Activated B cell treated with CpG ODN at 0.5 μM for 24 hours (primary cell): ENCODE measurements around the gene ZDHHC14. TPM values are rescaled to one million over a fixed set of nuclear protein-coding genes. Genes with fewer than 3 reads are reported as not detected.

Experiments
- ATAC-seq: fragments of 200-7000 bp; cut with Tn5 transposase; one replicate; pipeline ENCODE4 v1.10.0; 2021; ENCODE audit warnings: low read depth, mild to moderate bottlenecking, moderate library complexity
- CTCF ChIA-PET: fragments of 350-600 bp; sonication (Branson Sonifier 250); formaldehyde crosslinking; loops from one replicate; lab custom pipeline; 2021; ENCODE audit warnings: antibody characterized with exemption; lab: Charles Lee
- POLR2A ChIA-PET: fragments of 350-600 bp; sonication (Branson Sonifier 250); formaldehyde crosslinking; loops from one replicate; lab custom pipeline; 2021; ENCODE audit warnings: antibody characterized with exemption; lab: Charles Lee
- DNase-seq: peaks from one replicate; pipeline ENCODE4 v3.0.0; 2022
- H3K27ac Mint-ChIP-seq: one replicate; pipeline ENCODE4 v1.8.0; 2020; ENCODE audit warnings: mixed read lengths
- H3K27me3 Mint-ChIP-seq: one replicate; pipeline ENCODE4 v1.8.0; 2021; ENCODE audit warnings: mixed read lengths
- H3K36me3 Mint-ChIP-seq: one replicate; pipeline ENCODE4 v1.8.0; 2021; ENCODE audit warnings: low read depth, mixed read lengths
- H3K4me1 Mint-ChIP-seq: one replicate; pipeline ENCODE4 v1.8.0; 2021; ENCODE audit warnings: mixed read lengths
- H3K4me3 Mint-ChIP-seq: one replicate; pipeline ENCODE4 v1.8.0; 2020; ENCODE audit warnings: mild to moderate bottlenecking, mixed read lengths
- H3K9me3 Mint-ChIP-seq: one replicate; pipeline ENCODE4 v1.8.0; 2020; ENCODE audit warnings: mixed read lengths
- intact Hi-C: fragments of 100-400 bp; cut with micrococcal nuclease; formaldehyde crosslinking; loops from one replicate; pipeline ENCODE4 v1.15.1; 2024
- total RNA-seq: library from RNA; stranded (reverse); gene quantifications from 2 replicates; pipeline ENCODE4 v1.2.3, GENCODE V29; 2022
- TF ChIP-seq, protein P1 (sequence below): fragments of 200-600 bp; IDR thresholded peaks from one replicate; pipeline ENCODE4 v1.8.0; 2022; ENCODE audit warnings: antibody characterized with exemption, mild to moderate bottlenecking

Gene ZDHHC14
- total RNA-seq, 1 donor from 2014 or later, result 25.3 TPM

DNA sequence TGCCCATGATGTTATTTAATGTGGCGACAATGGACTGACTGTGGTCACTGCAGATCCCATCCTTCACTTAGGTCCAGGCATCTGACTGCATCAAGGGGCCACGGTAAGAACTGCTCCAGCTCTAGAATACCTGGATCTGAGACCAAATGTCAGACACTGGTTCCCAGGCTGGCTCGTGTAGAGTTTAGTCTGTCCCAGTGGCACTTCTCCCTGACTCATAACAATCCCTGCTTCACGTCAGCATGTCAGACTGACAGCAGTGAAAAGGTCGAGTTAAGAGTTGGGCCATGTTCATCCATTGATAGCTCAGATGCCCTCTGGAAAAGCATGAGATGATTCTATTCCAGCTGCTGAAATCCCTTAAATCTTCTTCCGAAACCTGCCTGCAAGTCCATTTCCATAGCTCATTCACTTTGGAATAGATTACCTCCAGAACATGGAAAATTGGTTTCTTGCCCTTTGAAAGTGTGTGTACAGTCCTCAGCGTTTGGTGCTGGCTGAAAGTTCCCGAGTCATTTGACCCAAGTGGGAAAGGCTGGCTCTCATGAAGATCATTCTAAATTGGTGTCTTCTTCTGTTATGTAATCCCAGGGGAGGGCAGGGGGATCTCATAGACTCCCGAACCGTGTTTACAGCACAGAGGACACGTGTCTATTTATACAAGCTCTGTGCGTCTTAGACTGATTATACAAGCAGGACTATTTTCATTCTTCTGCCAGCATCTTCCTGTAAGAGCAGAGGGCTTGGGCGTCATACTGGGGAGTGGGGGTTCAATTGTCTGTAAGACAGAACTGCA, 160.8 kb downstream of the ZDHHC14 start:
- ATAC-seq, result no peak
- DNase-seq, result no peak
- H3K36me3 Mint-ChIP-seq, result peaks cover 28% of the 10 kb centered on the region
- intact Hi-C loops, result no loop called here
- ChIA-PET CTCF (interaction anchor here (1.4 to 1.7 kb wide), 2 partner anchors 8 to 227 kb away, joined by 3 to 5 read pairs; no protein-coding TSS in a partner anchor), POLR2A (interaction anchor here (1.0 kb wide), 1 partner anchor 59 kb away, joined by 3 read pairs; no protein-coding TSS in a partner anchor)
- H3K9me3 Mint-ChIP-seq, result no peaks in the 10 kb centered on the region
- TF ChIP-seq, protein P1, sequence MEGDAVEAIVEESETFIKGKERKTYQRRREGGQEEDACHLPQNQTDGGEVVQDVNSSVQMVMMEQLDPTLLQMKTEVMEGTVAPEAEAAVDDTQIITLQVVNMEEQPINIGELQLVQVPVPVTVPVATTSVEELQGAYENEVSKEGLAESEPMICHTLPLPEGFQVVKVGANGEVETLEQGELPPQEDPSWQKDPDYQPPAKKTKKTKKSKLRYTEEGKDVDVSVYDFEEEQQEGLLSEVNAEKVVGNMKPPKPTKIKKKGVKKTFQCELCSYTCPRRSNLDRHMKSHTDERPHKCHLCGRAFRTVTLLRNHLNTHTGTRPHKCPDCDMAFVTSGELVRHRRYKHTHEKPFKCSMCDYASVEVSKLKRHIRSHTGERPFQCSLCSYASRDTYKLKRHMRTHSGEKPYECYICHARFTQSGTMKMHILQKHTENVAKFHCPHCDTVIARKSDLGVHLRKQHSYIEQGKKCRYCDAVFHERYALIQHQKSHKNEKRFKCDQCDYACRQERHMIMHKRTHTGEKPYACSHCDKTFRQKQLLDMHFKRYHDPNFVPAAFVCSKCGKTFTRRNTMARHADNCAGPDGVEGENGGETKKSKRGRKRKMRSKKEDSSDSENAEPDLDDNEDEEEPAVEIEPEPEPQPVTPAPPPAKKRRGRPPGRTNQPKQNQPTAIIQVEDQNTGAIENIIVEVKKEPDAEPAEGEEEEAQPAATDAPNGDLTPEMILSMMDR, result no peak
- H3K4me1 Mint-ChIP-seq, result peaks cover 57% of the 10 kb centered on the region
- no peak overlapping the region for H3K4me3 Mint-ChIP-seq
- no peaks in the 10 kb centered on the region for H3K27me3 Mint-ChIP-seq
- H3K27ac Mint-ChIP-seq, result peak overlapping the region; percentile 59

DNA sequence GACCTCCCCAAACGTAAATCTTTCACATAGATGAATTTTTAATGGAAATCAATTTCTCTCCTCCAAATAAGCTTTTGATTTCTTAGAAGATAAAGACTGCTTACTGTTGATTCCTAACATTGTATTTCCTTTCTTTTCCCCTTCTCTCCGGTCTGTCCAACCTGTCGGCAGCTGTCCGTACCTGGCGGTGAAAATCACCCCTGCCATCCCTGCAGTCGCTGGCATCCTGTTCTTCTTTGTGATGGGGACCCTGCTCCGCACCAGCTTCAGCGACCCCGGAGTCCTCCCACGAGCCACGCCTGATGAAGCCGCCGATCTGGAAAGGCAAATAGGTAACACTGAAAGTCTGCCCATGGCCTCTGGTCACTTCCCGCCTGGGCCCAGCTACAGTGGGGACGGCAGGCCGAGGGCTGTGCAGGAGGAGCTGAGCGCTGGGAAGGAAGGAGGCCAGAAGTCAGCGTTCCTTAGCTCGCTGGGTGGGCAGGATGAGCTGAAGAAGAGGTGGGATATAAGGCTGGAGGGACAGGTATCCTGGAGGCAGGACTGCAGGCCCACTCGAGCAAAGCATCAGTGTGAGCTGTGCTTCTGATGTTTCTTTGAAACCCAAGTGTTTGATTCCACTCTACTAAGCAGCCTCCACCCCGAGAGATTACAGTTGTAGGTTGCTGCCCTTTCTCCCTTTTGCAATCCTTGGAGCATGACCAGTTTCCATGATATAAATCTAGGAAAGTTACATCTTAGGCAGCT, 161.6 kb downstream of the ZDHHC14 start:
- H3K36me3 Mint-ChIP-seq, result peaks cover 32% of the 10 kb centered on the region
- DNase-seq (no peak), ATAC-seq (no peak)
- ChIA-PET CTCF (interaction anchor here (1.4 kb wide), 1 partner anchor 9 kb away, joined by 3 read pairs; no protein-coding TSS in a partner anchor), POLR2A (no interaction called here)
- no peaks in the 10 kb centered on the region for H3K27me3 Mint-ChIP-seq
- H3K4me3 Mint-ChIP-seq, result no peak overlapping the region
- TF ChIP-seq, protein P1, result no peak
- H3K27ac Mint-ChIP-seq, result peak overlapping the region; percentile 59
- H3K9me3 Mint-ChIP-seq, result no peaks in the 10 kb centered on the region
- H3K4me1 Mint-ChIP-seq, result peaks cover 50% of the 10 kb centered on the region
- intact Hi-C loops, result no loop called here

GRCh38 chr6:157546321-157546720, 165.3 kb downstream of the ZDHHC14 start:
- H3K9me3 Mint-ChIP-seq, result no peaks in the 10 kb centered on the region
- ATAC-seq (no peak), DNase-seq (no peak)
- no peaks in the 10 kb centered on the region for H3K27me3 Mint-ChIP-seq
- intact Hi-C loops, result no loop called here
- no peak overlapping the region for H3K4me3 Mint-ChIP-seq
- H3K36me3 Mint-ChIP-seq, result peaks cover 32% of the 10 kb centered on the region
- ChIA-PET POLR2A (no interaction called here), CTCF (interaction anchor here (1.7 kb wide), 1 partner anchor 121 kb away, joined by 4 read pairs; no protein-coding TSS in a partner anchor)
- H3K4me1 Mint-ChIP-seq, result peaks cover 45% of the 10 kb centered on the region
- TF ChIP-seq, protein P1, result no peak
- H3K27ac Mint-ChIP-seq, result no peak overlapping the region

DNA sequence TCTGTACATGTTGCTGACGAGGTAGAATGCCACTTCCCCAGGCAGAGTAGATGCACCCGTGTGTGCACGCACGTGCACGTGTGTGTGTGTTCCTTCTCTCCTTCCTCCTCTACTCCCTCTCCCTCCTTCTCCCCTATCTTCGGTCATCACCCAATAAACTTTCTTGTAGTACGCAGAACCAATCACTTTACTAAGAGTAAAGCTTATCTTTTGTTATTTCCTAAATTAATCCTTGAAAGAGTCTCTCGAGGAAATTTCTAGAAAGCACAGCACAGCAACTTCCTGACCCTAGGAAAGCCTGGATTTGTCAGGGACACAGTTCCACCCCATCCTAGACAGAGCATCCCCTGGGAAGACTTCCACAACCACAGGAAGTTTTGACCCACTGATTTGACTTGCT, 166.1 kb downstream of the ZDHHC14 start:
- ATAC-seq (no peak), DNase-seq (no peak)
- intact Hi-C loops, result no loop called here
- POLR2A ChIA-PET, result no interaction called here
- H3K36me3 Mint-ChIP-seq, result peaks cover 32% of the 10 kb centered on the region
- CTCF ChIA-PET, result interaction anchor here (1.7 kb wide), 1 partner anchor 120 kb away, joined by 4 read pairs; no protein-coding TSS in a partner anchor
- peaks cover 44% of the 10 kb centered on the region for H3K4me1 Mint-ChIP-seq
- H3K4me3 Mint-ChIP-seq, result no peak overlapping the region
- no peak overlapping the region for H3K27ac Mint-ChIP-seq
- H3K27me3 Mint-ChIP-seq, result no peaks in the 10 kb centered on the region
- TF ChIP-seq, protein P1, result no peak
- no peaks in the 10 kb centered on the region for H3K9me3 Mint-ChIP-seq
